Lung (tissue), 12 donors: ENCODE results near the gene EIF3I. TPM values are rescaled to one million over a fixed set of nuclear protein-coding genes. Genes with fewer than 3 reads are reported as not detected.

Experiments used
- ATAC-seq: fragments of 200-7000 bp; cut with Tn5 transposase; one replicate; pipeline ENCODE4 v1.9.1; 2020; ENCODE audit warnings: moderate number of reproducible peaks; ENCODE audit not compliant: insufficient read depth, low FRiP score
- DNase-seq, 3 donors: peaks; one replicate each; pipeline ENCODE4 v3.0.0-alpha.2; 2013 to 2017
- H3K27ac ChIP-seq, 2 donors: one replicate each; pipeline ENCODE4 v1.5.1; 2013; ENCODE audit warnings: mild to moderate bottlenecking in 2 of 2, moderate library complexity in 2 of 2, control low read depth in 1 of 2, inconsistent platforms in 1 of 2, low read depth in 1 of 2, low read length in 1 of 2
- H3K27me3 ChIP-seq, 3 donors: one replicate each; pipeline ENCODE4 v1.5.1; 2013; ENCODE audit warnings: low read length in 2 of 3; ENCODE audit not compliant: control insufficient read depth in 3 of 3, insufficient read depth in 3 of 3
- H3K36me3 ChIP-seq, 4 donors: one replicate each; pipeline ENCODE4 v1.5.1; 2013; ENCODE audit warnings: low read length in 4 of 4, mild to moderate bottlenecking in 1 of 4, moderate library complexity in 1 of 4; ENCODE audit not compliant: control insufficient read depth in 4 of 4, insufficient read depth in 4 of 4
- H3K4me1 ChIP-seq, 5 donors: one replicate each; pipeline ENCODE4 v1.5.1; 2013; ENCODE audit warnings: low read length in 5 of 5, mild to moderate bottlenecking in 2 of 5, moderate library complexity in 1 of 5; ENCODE audit not compliant: control insufficient read depth in 5 of 5, insufficient read depth in 5 of 5
- H3K4me3 ChIP-seq: one replicate; pipeline ENCODE4 v1.5.1; 2013; ENCODE audit warnings: mild to moderate bottlenecking, control low read depth, moderate library complexity
- H3K9ac ChIP-seq, 2 donors: one replicate each; pipeline ENCODE4 v1.5.1; 2013; ENCODE audit warnings: low read length in 2 of 2, control low read depth in 1 of 2; ENCODE audit not compliant: insufficient read depth in 1 of 2
- H3K9me3 ChIP-seq, 4 donors: one replicate each; pipeline ENCODE4 v1.5.1; 2013; ENCODE audit warnings: low read length in 3 of 4, mild to moderate bottlenecking in 1 of 4, moderate library complexity in 1 of 4; ENCODE audit not compliant: control insufficient read depth in 4 of 4, insufficient read depth in 3 of 4
- WGBS, 2 donors: extraction: QIAGEN DNeasy Blood & Tissue Kit; methylation state at CpG; one replicate each; pipeline ENCODE4 v1.1.7; 2013; 5-methylcytosine and 5-hydroxymethylcytosine counted together
- polyA plus RNA-seq, 2 donors: library from polyadenylated mRNA; stranded (reverse); fragments of 200-250 nt; gene quantifications; one replicate each; pipeline ENCODE4 v1.2.1, GENCODE V29; 2013
- total RNA-seq, 2 donors: library from RNA; depleted of rRNA in 1 of 2; stranded (reverse); fragments of >200 nt in 1 of 2; gene quantifications; one replicate each; pipeline ENCODE4 v1.2.1, GENCODE V29; 2014 to 2021
- TF ChIP-seq, protein P1 (sequence below): IDR thresholded peaks from 2 replicates; pipeline ENCODE4 v1.5.1; 2012; ENCODE audit warnings: mild to moderate bottlenecking; ENCODE audit errors: control extremely low read depth, extremely low read depth
- donor health status: control.
- donor health status: control.
- donor health status: Bipolar disorder and iron deficiency.
- donor health status: healthy.
- donor health status: DM: yes; HTN: yes; CAD: no.

Gene EIF3I
- total and polyA plus RNA-seq, 4 donors, result 81.0 to 255 (median 185) TPM

DNA sequence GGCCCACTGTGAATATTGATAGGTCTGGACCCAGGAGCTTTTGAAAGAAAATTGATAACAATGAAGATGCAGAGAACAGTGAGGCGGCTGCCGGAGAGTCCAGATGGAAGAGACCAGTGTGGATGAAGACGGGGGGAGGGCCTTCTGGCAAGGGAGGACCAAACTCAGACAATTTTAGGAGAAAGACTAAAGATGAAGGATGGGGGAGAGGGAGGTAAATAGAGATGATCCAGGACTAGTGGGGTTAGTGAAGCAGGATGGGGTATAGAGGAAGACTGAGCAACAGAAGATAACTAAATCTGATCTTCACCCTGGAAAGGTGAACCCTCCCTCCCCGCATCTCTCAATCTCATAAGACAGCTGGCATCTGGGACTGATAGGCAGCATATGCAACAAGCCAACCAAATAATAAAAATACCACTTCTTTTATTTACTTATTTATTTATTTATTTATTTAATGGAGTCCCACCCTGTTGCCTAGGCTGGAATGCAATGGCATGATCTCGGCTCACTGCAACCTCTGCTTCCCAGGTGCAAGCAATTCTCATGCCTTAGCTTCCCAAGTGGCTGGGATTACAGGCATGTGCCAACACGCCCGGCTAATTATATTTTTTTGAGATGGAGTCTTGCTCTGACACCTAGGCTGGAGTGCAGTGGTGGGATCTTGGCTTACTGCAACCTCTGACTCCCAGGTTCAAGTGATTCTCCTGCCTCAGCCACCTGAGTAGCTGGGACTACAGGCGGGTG lies 10.5 kb downstream of the EIF3I start:
- Histone ChIP-seq H3K9ac (no peak overlapping the region), H3K36me3 (peaks cover 15 to 35% (median 21%) of the 10 kb centered on the region in 4 donors), H3K27me3 (no peaks in the 10 kb centered on the region), H3K27ac (no peak overlapping the region), H3K4me1 (peaks cover 0 to 3% (median 0%) of the 10 kb centered on the region in 5 donors), H3K4me3 (no peak overlapping the region), H3K9me3 (no peaks in the 10 kb centered on the region)
- TF ChIP-seq, protein P1, sequence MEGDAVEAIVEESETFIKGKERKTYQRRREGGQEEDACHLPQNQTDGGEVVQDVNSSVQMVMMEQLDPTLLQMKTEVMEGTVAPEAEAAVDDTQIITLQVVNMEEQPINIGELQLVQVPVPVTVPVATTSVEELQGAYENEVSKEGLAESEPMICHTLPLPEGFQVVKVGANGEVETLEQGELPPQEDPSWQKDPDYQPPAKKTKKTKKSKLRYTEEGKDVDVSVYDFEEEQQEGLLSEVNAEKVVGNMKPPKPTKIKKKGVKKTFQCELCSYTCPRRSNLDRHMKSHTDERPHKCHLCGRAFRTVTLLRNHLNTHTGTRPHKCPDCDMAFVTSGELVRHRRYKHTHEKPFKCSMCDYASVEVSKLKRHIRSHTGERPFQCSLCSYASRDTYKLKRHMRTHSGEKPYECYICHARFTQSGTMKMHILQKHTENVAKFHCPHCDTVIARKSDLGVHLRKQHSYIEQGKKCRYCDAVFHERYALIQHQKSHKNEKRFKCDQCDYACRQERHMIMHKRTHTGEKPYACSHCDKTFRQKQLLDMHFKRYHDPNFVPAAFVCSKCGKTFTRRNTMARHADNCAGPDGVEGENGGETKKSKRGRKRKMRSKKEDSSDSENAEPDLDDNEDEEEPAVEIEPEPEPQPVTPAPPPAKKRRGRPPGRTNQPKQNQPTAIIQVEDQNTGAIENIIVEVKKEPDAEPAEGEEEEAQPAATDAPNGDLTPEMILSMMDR, result no peak
- no peak for DNase-seq
- WGBS, 2 donors, result 90 to 94% methylated on average over 8 of the region's 8 CpGs
- no peak for ATAC-seq

DNA sequence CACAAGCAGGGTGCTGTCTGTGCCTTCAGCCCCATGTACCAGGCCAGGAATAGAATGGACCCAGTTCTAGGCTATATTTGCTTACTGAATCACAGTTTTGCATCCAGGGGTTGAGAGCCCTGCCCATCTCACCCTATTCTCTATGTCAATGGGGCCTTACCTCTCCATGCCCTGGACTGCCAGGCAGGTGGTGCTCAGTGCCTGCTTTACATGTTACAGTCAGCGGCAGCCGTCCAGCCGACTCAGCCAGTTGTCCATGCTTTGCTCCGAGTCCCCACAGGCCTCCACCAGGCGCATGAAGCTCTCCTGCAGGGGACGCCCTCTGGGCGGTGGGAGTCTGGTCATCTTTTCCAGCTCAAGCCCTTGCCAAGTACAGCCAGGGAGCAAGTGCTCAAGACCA lies 12.6 kb downstream of the EIF3I start:
- Histone ChIP-seq H3K27ac (peak overlapping the region in 1 of 2 donors; percentile 24), H3K4me3 (no peak overlapping the region), H3K36me3 (peaks cover 3 to 21% (median 11%) of the 10 kb centered on the region in 4 donors), H3K4me1 (peaks cover 0 to 5% (median 2%) of the 10 kb centered on the region in 5 donors), H3K27me3 (no peaks in the 10 kb centered on the region), H3K9ac (no peak overlapping the region), H3K9me3 (no peaks in the 10 kb centered on the region)
- DNase-seq (no peak), ATAC-seq (no peak)
- 87% methylated on average over 7 of the region's 7 CpGs for WGBS, 2 donors
- TF ChIP-seq, protein P1, result no peak

DNA sequence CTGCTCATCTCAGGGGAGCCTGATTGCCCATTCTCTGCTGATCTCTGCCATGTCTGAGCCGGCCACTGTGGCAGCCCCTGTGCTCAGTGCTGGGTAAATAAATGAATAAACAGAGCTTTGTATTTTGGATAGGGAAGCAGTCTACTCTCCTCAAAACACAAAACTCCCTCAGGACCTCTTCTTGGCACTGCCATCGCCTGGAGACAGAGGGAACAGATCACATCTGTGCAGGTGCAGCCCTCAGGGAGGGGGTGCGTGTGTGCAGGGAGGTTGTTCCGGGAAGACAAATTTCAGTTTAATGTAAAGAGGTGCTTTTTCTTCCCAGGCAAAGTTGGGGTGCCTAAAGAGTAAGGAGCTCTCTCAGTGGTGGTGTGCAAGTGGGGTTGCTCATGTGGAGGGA lies 17.1 kb downstream of the EIF3I start:
- Histone ChIP-seq H3K9me3 (no peaks in the 10 kb centered on the region), H3K27ac (peak overlapping the region in 1 of 2 donors; percentile 75), H3K9ac (peak overlapping the region in 1 of 2 donors; percentile 41), H3K27me3 (no peaks in the 10 kb centered on the region), H3K36me3 (peaks cover 0 to 5% (median 2%) of the 10 kb centered on the region in 4 donors), H3K4me1 (peaks cover 0 to 31% (median 3%) of the 10 kb centered on the region in 5 donors), H3K4me3 (no peak overlapping the region)
- DNase-seq (no peak), ATAC-seq (no peak)
- 67 to 80% methylated on average over 4 of the region's 4 CpGs for WGBS, 2 donors
- TF ChIP-seq, protein P1, result no peak
